AG09319 (cell line): ENCODE measurements around the gene RUVBL1.
"Not testable (repeated sequence)": the region's sequence is repeated elsewhere in the genome, so short reads cannot be mapped to it uniquely, and the experiment has no call there.

Experiments used
- DNase-seq: peaks from one replicate; pipeline ENCODE4 v3.0.0-alpha.2; 2010; ENCODE audit warnings: low read depth; ENCODE audit errors: extremely low read depth
- TF ChIP-seq, protein P1 (sequence below): IDR thresholded peaks from 2 replicates; pipeline ENCODE4 v1.5.1; 2011; ENCODE audit warnings: low read depth, mild to moderate bottlenecking, inconsistent platforms, low read length, moderate library complexity

RUVBL1 gene

DNA sequence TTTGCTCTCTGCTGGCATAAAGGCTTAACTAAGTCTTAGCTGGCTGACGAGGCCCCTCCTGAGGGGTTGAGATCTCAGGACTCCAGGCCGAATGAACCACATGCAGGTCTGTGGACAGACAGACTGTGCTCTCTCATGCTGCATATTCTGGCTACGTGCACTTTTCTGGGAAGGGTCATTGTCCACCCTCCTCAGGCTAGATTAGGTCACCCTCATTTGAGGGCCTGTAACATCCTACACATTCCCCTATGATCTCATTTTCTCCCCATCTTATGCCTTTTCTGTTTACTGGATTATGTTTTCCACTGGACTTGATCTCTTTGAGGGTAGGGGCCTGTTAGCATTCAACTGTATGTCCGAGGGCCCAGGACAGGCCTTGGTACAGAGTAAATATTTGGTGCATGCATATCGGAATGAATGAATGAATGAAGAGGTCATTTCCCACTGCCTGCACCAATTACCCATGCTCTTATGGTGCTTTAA, 43.4 kb upstream of the RUVBL1 start:
- DNase-seq = no peak
- TF ChIP-seq, protein P1, sequence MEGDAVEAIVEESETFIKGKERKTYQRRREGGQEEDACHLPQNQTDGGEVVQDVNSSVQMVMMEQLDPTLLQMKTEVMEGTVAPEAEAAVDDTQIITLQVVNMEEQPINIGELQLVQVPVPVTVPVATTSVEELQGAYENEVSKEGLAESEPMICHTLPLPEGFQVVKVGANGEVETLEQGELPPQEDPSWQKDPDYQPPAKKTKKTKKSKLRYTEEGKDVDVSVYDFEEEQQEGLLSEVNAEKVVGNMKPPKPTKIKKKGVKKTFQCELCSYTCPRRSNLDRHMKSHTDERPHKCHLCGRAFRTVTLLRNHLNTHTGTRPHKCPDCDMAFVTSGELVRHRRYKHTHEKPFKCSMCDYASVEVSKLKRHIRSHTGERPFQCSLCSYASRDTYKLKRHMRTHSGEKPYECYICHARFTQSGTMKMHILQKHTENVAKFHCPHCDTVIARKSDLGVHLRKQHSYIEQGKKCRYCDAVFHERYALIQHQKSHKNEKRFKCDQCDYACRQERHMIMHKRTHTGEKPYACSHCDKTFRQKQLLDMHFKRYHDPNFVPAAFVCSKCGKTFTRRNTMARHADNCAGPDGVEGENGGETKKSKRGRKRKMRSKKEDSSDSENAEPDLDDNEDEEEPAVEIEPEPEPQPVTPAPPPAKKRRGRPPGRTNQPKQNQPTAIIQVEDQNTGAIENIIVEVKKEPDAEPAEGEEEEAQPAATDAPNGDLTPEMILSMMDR = no peak

DNA sequence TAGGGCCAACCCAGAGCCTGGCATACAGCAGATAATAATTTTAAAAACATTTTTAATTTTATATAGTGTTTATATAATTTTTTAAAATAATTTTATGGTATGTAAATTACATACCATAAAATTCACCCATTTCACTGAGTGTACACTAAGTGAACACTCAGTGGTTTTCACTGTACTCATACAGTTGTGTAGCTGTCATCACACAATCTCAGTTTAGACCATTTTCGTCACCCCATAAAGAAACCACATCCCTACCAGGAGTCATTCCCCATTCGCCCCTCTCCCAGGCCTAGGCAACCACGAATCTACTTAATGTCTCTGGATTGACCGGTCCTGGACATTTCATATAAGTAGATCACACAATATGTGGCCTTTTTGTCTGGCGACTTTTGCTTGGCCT, 39.8 kb upstream of the RUVBL1 start:
- DNase-seq = no peak
- TF ChIP-seq, protein P1 = no peak

DNA sequence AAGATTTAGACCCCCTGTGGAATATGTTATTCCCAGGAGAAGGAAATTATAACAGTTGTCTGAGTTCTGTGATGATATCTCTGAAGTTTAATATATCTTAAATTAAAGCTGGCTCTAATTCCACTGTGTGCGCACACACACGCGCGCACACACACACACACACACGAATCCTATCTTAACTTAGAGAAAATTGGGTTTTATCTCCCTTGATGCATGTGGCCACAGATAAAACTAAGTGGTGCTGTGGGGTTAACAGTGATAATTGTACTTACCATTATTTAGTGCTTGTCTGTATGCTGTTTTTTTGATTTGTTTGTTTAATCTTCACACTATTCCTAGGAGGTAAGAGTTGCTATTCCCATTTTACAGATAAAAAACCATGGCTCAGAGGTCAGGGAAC, 37.0 kb upstream of the RUVBL1 start:
- no peak for DNase-seq
- TF ChIP-seq, protein P1 = no peak

DNA sequence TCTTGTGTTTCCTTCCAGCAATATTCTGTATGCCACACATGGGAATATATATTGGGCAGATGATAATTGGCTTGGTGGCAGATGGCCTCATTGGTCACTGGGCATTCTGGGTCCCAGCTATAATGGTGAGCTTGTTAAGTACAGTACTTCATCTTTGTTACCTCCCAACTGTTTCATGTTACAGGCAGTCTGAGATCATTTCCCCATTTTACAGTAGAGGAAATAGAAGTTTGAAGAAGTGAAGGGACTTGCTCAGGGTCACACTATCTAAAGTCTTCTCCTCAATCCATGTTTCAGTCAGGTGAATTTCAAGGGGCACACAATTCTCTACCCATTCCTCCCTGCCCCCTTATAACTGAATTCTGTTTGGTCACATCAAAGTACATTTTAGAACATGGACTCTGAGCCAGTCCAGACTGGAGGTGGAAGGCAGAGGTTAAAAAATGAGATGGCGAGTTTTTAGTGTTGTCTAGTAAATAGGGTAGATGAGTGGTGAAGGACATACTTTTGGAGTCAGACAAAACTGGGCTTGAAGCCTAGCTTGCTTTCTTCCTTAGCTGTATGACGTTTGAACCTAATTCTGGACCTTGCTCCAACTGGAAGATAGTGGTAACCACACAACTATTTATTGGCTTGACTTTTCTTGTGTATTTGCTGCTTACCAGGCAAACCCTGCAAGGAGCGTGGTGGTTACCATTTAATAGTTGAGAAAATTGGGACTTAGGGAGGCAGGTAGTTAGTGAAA, 32.2 kb upstream of the RUVBL1 start:
- DNase-seq = no peak
- TF ChIP-seq, protein P1 = no peak

DNA sequence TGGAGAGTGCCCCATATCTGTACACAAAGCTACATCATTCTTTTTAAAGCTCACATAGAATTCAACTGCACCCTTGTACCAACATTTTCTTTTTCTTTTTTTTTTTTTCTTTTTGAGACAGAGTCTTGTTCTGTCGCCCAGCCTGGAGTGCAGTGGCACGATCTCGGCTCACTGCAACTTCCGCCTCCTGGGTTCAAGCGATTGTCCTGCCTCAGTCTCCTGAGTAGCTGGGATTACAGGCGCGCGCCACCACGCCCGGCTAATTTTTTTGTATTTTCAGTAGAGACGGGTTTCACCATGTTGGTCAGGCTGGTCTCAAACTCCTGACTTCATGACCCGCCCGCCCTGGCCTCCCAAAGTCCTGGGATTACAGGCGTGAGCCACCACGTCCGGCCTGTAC, 30.7 kb upstream of the RUVBL1 start:
- DNase-seq = not testable (repeated sequence)

DNA sequence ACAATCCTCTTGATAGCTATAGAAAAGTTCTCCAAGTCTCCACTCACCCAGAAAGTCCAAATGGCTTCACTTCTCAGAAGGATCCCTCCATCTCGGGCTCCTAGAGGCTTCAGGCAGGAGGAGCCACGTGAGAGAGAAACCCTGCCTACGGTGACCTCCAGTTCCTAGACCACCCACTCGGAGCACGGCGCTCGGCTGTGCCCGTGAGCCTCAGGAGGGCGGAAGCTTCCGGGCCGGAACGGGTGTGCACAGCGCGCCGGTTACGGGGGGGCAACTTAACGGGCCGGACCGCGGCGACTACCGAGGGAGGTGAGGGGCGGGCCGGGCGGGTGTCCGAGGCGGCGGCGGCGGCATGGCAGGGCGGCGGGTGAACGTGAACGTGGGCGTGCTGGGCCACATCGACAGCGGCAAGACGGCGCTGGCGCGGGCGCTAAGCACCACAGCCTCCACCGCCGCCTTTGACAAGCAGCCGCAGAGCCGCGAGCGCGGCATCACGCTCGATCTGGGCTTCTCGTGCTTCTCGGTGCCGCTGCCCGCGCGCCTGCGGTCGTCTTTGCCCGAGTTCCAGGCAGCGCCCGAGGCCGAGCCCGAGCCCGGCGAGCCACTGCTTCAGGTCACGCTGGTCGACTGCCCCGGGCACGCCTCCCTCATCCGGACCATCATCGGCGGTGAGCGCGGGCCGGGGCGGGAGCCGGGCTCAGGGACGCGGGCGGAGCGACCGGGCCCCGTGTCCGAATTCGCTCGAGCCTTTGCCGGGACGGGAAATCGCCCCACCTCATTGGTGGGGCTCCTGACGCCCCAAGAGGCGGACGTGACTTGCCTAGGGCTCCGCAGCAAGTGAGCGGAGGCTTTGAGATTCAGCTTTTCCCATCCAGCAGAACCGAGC, 29.8 kb upstream of the RUVBL1 start, which contains the start of gene EEFSEC:
EEFSEC (plus strand) TSS at position 326 of the 886 bp plus-strand sequence; CDS start at position 353, 27 bp downstream.
- no peak for DNase-seq
- TF ChIP-seq, protein P1 = no peak

DNA sequence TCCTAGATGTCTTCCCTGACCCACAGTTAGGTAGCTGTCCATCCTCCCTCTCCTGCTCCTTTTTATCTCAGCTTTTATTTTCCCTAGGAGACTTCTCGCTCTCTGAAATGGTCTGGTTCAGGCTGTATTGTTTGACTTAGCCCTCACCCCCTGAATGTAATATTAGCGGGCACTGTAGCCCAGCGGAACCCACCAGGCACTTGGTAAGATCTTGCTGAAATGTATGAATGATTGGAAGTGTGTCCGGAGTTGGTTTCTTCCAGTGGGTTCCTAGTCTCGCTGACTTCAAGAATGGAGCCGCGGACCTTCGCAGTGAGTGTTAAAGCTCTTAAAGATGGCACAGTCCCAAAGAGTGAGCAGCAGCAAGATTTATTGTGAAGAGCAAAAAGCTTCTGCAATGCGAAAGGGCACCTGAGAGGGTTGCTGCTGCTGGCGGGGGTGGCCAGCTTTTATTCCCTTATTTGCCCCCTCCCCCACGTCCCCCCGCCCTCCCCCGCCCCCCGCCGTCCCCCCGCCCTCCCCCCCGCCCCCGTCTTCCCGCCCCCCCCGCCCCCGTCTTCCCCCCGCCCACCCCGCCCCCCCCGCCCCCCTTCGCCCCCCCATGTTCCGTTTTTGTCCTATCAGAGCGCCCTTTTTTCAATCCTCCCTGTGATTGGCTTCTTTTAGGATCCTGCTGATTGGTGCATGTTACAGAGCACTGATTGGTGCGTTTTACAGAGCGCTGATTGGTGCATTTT, 29.0 kb upstream of the RUVBL1 start:
- DNase-seq = no peak
- TF ChIP-seq, protein P1 = no peak
